ENCODE measurements around the gene RASSF5.

DNA sequence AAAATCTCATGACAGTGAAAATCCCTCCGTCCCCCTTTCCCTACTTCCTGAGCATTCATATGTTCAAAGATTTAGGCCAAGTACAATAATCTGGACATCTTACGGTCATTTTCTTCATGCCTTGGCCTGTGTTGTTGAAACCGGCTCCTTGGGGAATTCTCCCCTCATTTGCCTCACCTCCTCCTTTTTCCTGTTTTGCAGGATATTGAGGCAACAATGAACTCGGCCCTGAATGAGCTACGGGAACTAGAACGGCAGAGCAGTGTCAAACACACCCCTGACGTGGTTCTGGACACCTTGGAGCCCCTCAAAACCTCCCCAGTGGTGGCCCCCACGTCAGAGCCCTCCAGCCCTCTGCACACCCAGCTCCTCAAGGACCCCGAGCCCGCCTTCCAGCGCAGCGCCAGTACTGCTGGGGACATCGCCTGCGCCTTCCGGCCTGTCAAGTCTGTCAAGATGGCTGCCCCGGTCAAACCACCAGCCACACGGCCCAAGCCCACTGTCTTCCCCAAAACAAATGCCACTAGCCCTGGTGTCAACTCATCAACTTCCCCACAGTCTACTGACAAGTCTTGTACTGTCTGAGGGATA, 46.4 kb upstream of the RASSF5 start:
- TF ChIP-seq, protein P1, sequence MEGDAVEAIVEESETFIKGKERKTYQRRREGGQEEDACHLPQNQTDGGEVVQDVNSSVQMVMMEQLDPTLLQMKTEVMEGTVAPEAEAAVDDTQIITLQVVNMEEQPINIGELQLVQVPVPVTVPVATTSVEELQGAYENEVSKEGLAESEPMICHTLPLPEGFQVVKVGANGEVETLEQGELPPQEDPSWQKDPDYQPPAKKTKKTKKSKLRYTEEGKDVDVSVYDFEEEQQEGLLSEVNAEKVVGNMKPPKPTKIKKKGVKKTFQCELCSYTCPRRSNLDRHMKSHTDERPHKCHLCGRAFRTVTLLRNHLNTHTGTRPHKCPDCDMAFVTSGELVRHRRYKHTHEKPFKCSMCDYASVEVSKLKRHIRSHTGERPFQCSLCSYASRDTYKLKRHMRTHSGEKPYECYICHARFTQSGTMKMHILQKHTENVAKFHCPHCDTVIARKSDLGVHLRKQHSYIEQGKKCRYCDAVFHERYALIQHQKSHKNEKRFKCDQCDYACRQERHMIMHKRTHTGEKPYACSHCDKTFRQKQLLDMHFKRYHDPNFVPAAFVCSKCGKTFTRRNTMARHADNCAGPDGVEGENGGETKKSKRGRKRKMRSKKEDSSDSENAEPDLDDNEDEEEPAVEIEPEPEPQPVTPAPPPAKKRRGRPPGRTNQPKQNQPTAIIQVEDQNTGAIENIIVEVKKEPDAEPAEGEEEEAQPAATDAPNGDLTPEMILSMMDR (optimal IDR thresholded peaks at IDR 0.05 in 1 of 3, IDR thresholded peaks at IDR 0.05 in 1 of 3, conservative IDR thresholded peaks at IDR 0.05 in 1 of 3; ENCODE audit: extremely low read depth in 1 of 3, insufficient read depth in 2 of 3, low read length in 3 of 3) = no peak
- no peak for TF ChIP-seq EZH2 (IDR thresholded peaks at IDR 0.05; ENCODE audit: low read length)

All from keratinocyte (primary cell).